Activated CD4-positive, alpha-beta T cell treated with anti-CD3 and anti-CD28 coated beads for 36 hours (primary cell): Measurements from ENCODE around the gene AHNAK. TPM values are rescaled to one million over a fixed set of nuclear protein-coding genes. Genes with fewer than 3 reads are reported as not detected.
A peak's percentile ranks its signal among the peaks of the same experiment; 100 is the strongest.
"Not testable (repeated sequence)": the region's sequence is repeated elsewhere in the genome, so short reads cannot be mapped to it uniquely, and the experiment has no call there.

ENCODE experiments used
- ATAC-seq: fragments of 200-7000 bp; cut with Tn5 transposase; one replicate; pipeline ENCODE4 v1.10.0; 2021; ENCODE audit warnings: mild to moderate bottlenecking, moderate library complexity
- CTCF ChIA-PET: fragments of 350-600 bp; sonication (Branson Sonifier 250); formaldehyde crosslinking; loops from one replicate; lab custom pipeline; 2021; ENCODE audit warnings: antibody characterized with exemption; lab: Charles Lee
- POLR2A ChIA-PET: fragments of 350-600 bp; sonication (Branson Sonifier 250); formaldehyde crosslinking; loops from one replicate; lab custom pipeline; 2021; ENCODE audit warnings: antibody characterized with exemption, inconsistent platforms; lab: Charles Lee
- DNase-seq: peaks from one replicate; pipeline ENCODE4 v3.0.0-alpha.2; 2020
- H3K27ac Mint-ChIP-seq: one replicate; pipeline ENCODE4 v1.8.0; 2021; ENCODE audit warnings: mixed read lengths
- H3K27me3 Mint-ChIP-seq: one replicate; pipeline ENCODE4 v1.8.0; 2021; ENCODE audit warnings: mixed read lengths
- H3K36me3 Mint-ChIP-seq: one replicate; pipeline ENCODE4 v1.8.0; 2021; ENCODE audit warnings: low read depth, mixed read lengths
- H3K4me1 Mint-ChIP-seq: one replicate; pipeline ENCODE4 v1.8.0; 2021; ENCODE audit warnings: mixed read lengths
- H3K4me3 Mint-ChIP-seq: one replicate; pipeline ENCODE4 v1.8.0; 2021; ENCODE audit warnings: mild to moderate bottlenecking, moderate library complexity, mixed read lengths
- H3K9me3 Mint-ChIP-seq: one replicate; pipeline ENCODE4 v1.8.0; 2021; ENCODE audit warnings: low read depth, mixed read lengths
- intact Hi-C, 2 experiments: fragments of 100-400 bp; cut with DNase I in 1 of 2; cut with micrococcal nuclease in 1 of 2; formaldehyde crosslinking; loops; one replicate each; pipeline versions ENCODE4 v1.14.2 to v1.15.1; 2022 to 2024; cut with DNase I, micrococcal nuclease
- total RNA-seq, 2 experiments: library from RNA; stranded (reverse); gene quantifications; one replicate each; pipeline ENCODE4 v1.2.3, GENCODE V29; 2021

Gene AHNAK
- total RNA-seq, 2 experiments from 2014 or later: 47.3 to 54.7 TPM

- ATAC-seq, DNase-seq, H3K27ac Mint-ChIP-seq, POLR2A ChIA-PET, H3K4me1 Mint-ChIP-seq, H3K9me3 Mint-ChIP-seq, H3K4me3 Mint-ChIP-seq, H3K36me3 Mint-ChIP-seq, intact Hi-C loops: not testable (repeated sequence)
- peaks cover 15% of the 10 kb centered on the region for H3K27me3 Mint-ChIP-seq
- CTCF ChIA-PET: interaction anchor here (0.6 to 1.7 kb wide), 4 partner anchors 10 to 25 kb away, joined by 3 read pairs; no protein-coding TSS in a partner anchor
These were observed 96.7 kb downstream of the AHNAK start for GRCh38 chr11:62449912-62450311.

- Mint-ChIP-seq H3K4me3 (no peak overlapping the region), H3K9me3 (no peaks in the 10 kb centered on the region), H3K27ac (no peak overlapping the region), H3K4me1 (peaks cover 6% of the 10 kb centered on the region), H3K27me3 (peaks cover 15% of the 10 kb centered on the region), H3K36me3 (no peaks in the 10 kb centered on the region)
- ATAC-seq: no peak
- intact Hi-C loops: no loop called here
- CTCF ChIA-PET: interaction anchor here (1.0 to 1.7 kb wide), 3 partner anchors 10 to 20 kb away, joined by 3 read pairs; no protein-coding TSS in a partner anchor
- DNase-seq: no peak
- POLR2A ChIA-PET: no interaction called here
These were observed 97.2 kb downstream of the AHNAK start for GRCh38 chr11:62449451-62449851.

- Mint-ChIP-seq H3K4me1 (peaks cover 7% of the 10 kb centered on the region), H3K27me3 (peaks cover 15% of the 10 kb centered on the region), H3K4me3 (no peak overlapping the region), H3K9me3 (no peaks in the 10 kb centered on the region), H3K27ac (no peak overlapping the region), H3K36me3 (no peaks in the 10 kb centered on the region)
- ChIA-PET CTCF (interaction anchor here (0.7 to 1.1 kb wide), 2 partner anchors 22 to 53 kb away, joined by 3 read pairs; no protein-coding TSS in a partner anchor), POLR2A (interaction anchor here (0.6 kb wide), 1 partner anchor 93 kb away, joined by 3 read pairs; no protein-coding TSS in a partner anchor)
- no peak for ATAC-seq
- no peak for DNase-seq
- intact Hi-C loops: no loop called here
These were observed 100.5 kb downstream of the AHNAK start for GRCh38 chr11:62446091-62446490.

GRCh38 chr11:62445314-62445740 is 101.3 kb downstream of the AHNAK start:
- H3K27me3 Mint-ChIP-seq: peaks cover 15% of the 10 kb centered on the region
- no peak overlapping the region for H3K4me3 Mint-ChIP-seq
- no peak for ATAC-seq
- DNase-seq: no peak
- no peaks in the 10 kb centered on the region for H3K9me3 Mint-ChIP-seq
- intact Hi-C loops: no loop called here
- CTCF ChIA-PET: interaction anchor here (1.0 kb wide), 1 partner anchor 147 kb away, joined by 3 read pairs; no protein-coding TSS in a partner anchor
- POLR2A ChIA-PET: interaction anchor here (0.6 kb wide), 1 partner anchor 84 kb away, joined by 4 read pairs; no protein-coding TSS in a partner anchor
- peaks cover 7% of the 10 kb centered on the region for H3K4me1 Mint-ChIP-seq
- H3K27ac Mint-ChIP-seq: no peak overlapping the region
- no peaks in the 10 kb centered on the region for H3K36me3 Mint-ChIP-seq

GRCh38 chr11:62444835-62445234 is 101.8 kb downstream of the AHNAK start:
- intact Hi-C loops: no loop called here
- Mint-ChIP-seq H3K27me3 (peaks cover 15% of the 10 kb centered on the region), H3K27ac (no peak overlapping the region), H3K36me3 (no peaks in the 10 kb centered on the region), H3K4me1 (peaks cover 7% of the 10 kb centered on the region), H3K4me3 (peak overlapping the region; percentile 63), H3K9me3 (no peaks in the 10 kb centered on the region)
- POLR2A ChIA-PET: interaction anchor here (0.9 kb wide), 1 partner anchor 107 kb away, joined by 4 read pairs; no protein-coding TSS in a partner anchor
- ATAC-seq: peak; percentile 16
- no peak for DNase-seq
- CTCF ChIA-PET: interaction anchor here (0.6 to 1.7 kb wide), 5 partner anchors 17 to 227 kb away, joined by 3 to 4 read pairs (median 3); partner anchors contain the start of gene LBHD1

- DNase-seq: peak; percentile 72
- no peaks in the 10 kb centered on the region for H3K36me3 Mint-ChIP-seq
- no peak overlapping the region for H3K27ac Mint-ChIP-seq
- intact Hi-C loops: no loop called here
- ATAC-seq: peak; percentile 79
- peak overlapping the region; percentile 63 for H3K4me3 Mint-ChIP-seq
- peaks cover 15% of the 10 kb centered on the region for H3K27me3 Mint-ChIP-seq
- ChIA-PET CTCF (interaction anchor here (0.6 to 1.7 kb wide), 7 partner anchors 17 to 1581 kb away, joined by 3 to 4 read pairs (median 3); partner anchors contain the start of gene LBHD1), POLR2A (interaction anchor here (0.9 kb wide), 1 partner anchor 107 kb away, joined by 4 read pairs; no protein-coding TSS in a partner anchor)
- peaks cover 7% of the 10 kb centered on the region for H3K4me1 Mint-ChIP-seq
- no peaks in the 10 kb centered on the region for H3K9me3 Mint-ChIP-seq
These were observed 102.3 kb downstream of the AHNAK start for GRCh38 chr11:62444236-62444833.

- ATAC-seq (no peak), DNase-seq (no peak)
- Mint-ChIP-seq H3K27ac (no peak overlapping the region), H3K36me3 (no peaks in the 10 kb centered on the region), H3K9me3 (no peaks in the 10 kb centered on the region), H3K27me3 (peaks cover 15% of the 10 kb centered on the region), H3K4me3 (peak overlapping the region; percentile 63), H3K4me1 (peaks cover 7% of the 10 kb centered on the region)
- intact Hi-C loops: no loop called here
- ChIA-PET CTCF (interaction anchor here (0.7 to 1.7 kb wide), 4 partner anchors 16 to 1582 kb away, joined by 3 to 4 read pairs (median 4); no protein-coding TSS in a partner anchor), POLR2A (interaction anchor here (0.9 kb wide), 1 partner anchor 108 kb away, joined by 4 read pairs; no protein-coding TSS in a partner anchor)
These were observed 103.0 kb downstream of the AHNAK start for GRCh38 chr11:62443390-62444235.

GRCh38 chr11:62439785-62440602 is 106.6 kb downstream of the AHNAK start:
- ATAC-seq (no peak), DNase-seq (no peak)
- Mint-ChIP-seq H3K4me1 (peaks cover 12% of the 10 kb centered on the region), H3K4me3 (no peak overlapping the region), H3K27ac (no peak overlapping the region), H3K9me3 (no peaks in the 10 kb centered on the region), H3K27me3 (no peaks in the 10 kb centered on the region), H3K36me3 (no peaks in the 10 kb centered on the region)
- ChIA-PET POLR2A (no interaction called here), CTCF (interaction anchor here (0.8 to 2.0 kb wide), 2 partner anchors 18 to 103 kb away, joined by 4 to 5 read pairs; no protein-coding TSS in a partner anchor)
- intact Hi-C loops: no loop called here

GRCh38 chr11:62438641-62439040 is 108.0 kb downstream of the AHNAK start:
- intact Hi-C loops: no loop called here
- CTCF ChIA-PET: interaction anchor here (0.6 to 2.0 kb wide), 2 partner anchors 17 to 117 kb away, joined by 3 to 5 read pairs; no protein-coding TSS in a partner anchor

GRCh38 chr11:62437616-62438015 is 109.0 kb downstream of the AHNAK start:
- ChIA-PET CTCF (interaction anchor here (1.1 to 2.7 kb wide), 3 partner anchors 11 to 33 kb away, joined by 3 to 20 read pairs (median 4); no protein-coding TSS in a partner anchor), POLR2A (no interaction called here)
- intact Hi-C loops: no loop called here
- DNase-seq: no peak
- no peaks in the 10 kb centered on the region for H3K9me3 Mint-ChIP-seq
- no peaks in the 10 kb centered on the region for H3K36me3 Mint-ChIP-seq
- H3K4me3 Mint-ChIP-seq: no peak overlapping the region
- ATAC-seq: no peak
- peaks cover 13% of the 10 kb centered on the region for H3K4me1 Mint-ChIP-seq
- H3K27ac Mint-ChIP-seq: no peak overlapping the region
- no peaks in the 10 kb centered on the region for H3K27me3 Mint-ChIP-seq

More at GRCh38 chr11:62438641-62439040, 108.0 kb downstream of the AHNAK start:
- peaks cover 9% of the 10 kb centered on the region for H3K4me1 Mint-ChIP-seq
- H3K9me3 Mint-ChIP-seq: no peaks in the 10 kb centered on the region
- H3K36me3 Mint-ChIP-seq: no peaks in the 10 kb centered on the region
- H3K27ac Mint-ChIP-seq: no peak overlapping the region
- no peak for DNase-seq
- POLR2A ChIA-PET: no interaction called here
- ATAC-seq: no peak
- no peak overlapping the region for H3K4me3 Mint-ChIP-seq
- no peaks in the 10 kb centered on the region for H3K27me3 Mint-ChIP-seq
